GM12892 (cell line): Measurements from ENCODE around the gene PDE4DIP.
"Not testable (repeated sequence)": the region's sequence is repeated elsewhere in the genome, so short reads cannot be mapped to it uniquely, and the experiment has no call there.

Experiments
- POLR2A ChIP-seq: IDR thresholded peaks from 2 replicates; pipeline ENCODE4 v1.6.1; 2011; ENCODE audit warnings: low read depth, low read length, control low read depth
- POLR2AphosphoS5 ChIP-seq: IDR thresholded peaks from 2 replicates; pipeline ENCODE4 v1.6.1; 2011; ENCODE audit warnings: low read depth, low read length, control low read depth
- TAF1 ChIP-seq: IDR thresholded peaks from 2 replicates; pipeline ENCODE4 v1.6.1; 2011; ENCODE audit warnings: low read depth, mild to moderate bottlenecking, control low read depth, low read length, borderline replicate concordance

- not testable (repeated sequence) for TF ChIP-seq POLR2A, TAF1, POLR2AphosphoS5
These were observed 45.2 kb downstream of the PDE4DIP start for GRCh38 chr1:148889267-148890074.
